Esophagus mucosa (tissue), 1 donor: ENCODE results near the gene ADGRF5. TPM values are rescaled to one million over a fixed set of nuclear protein-coding genes. Genes with fewer than 3 reads are reported as not detected.
"Not testable (repeated sequence)": the region's sequence is repeated elsewhere in the genome, so short reads cannot be mapped to it uniquely, and the experiment has no call there.

Experiments
- ATAC-seq: fragments of 200-7000 bp; cut with Tn5 transposase; one replicate; pipeline ENCODE4 v1.9.1; 2020
- total RNA-seq: library from RNA; stranded (reverse); gene quantifications from one replicate; pipeline ENCODE4 v1.2.4, GENCODE V29; 2023
- donor health status: DM: yes; HTN: yes; CAD: no.

The ADGRF5 gene
- total RNA-seq, 1 donor from 2014 or later = 2.5 TPM

DNA sequence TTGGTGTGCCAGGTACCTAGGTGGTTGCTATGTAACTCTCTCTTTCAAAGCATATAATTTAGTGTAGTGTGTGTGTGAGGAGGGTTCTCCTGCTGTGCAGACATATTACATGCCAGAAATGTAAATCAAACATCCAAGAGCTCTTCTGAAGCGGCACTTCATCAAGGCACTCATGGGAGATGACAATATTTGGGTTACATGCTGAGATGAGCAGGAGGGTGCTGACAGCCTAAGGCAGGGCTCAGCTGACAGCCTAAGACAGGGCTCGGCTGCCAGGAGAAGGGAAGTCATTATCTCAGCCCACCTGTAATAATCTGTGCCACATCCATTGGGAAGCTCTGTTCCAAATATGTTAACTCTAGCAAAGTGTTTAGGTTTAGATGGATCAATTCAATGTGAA lies 39.1 kb downstream of the ADGRF5 start:
- ATAC-seq = no peak

DNA sequence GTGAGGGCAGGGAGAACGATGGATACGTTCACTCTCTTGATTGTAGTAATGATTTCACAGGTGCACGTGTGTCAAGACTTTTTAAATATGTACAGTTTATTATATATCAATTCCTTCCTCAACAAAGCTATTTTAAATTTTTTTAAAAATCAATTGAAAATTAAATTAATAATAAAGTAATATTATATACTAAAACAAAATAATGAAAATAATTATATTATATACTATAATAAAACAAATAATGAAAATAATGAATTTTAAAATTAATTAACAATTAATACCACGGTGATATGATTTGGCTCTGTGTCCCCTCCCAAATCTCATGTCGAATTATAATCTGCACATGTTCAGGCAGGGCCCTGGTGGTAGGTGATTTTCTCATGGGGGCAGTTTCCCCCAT lies 42.7 kb downstream of the ADGRF5 start:
- ATAC-seq = no peak

DNA sequence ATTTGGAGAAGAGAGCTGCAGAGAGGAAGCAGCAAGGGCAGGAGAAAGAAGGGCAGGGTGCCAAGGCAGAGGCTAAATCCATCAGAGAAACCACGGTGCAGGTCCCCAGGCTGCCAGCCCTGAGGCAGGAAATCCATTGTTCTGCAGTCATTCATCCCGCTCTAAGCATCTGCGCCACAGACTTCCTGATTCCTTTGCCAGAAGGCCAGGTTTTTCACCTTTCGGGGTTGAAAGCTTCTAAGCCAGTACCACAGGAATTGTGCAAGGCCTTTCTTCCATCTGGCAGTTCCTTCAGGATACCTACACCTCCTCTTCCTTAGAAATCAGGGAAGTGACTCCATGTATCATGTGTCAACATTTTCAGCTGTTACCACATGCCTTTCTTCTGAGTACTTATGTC lies 45.6 kb downstream of the ADGRF5 start:
- ATAC-seq = peak; percentile 53

DNA sequence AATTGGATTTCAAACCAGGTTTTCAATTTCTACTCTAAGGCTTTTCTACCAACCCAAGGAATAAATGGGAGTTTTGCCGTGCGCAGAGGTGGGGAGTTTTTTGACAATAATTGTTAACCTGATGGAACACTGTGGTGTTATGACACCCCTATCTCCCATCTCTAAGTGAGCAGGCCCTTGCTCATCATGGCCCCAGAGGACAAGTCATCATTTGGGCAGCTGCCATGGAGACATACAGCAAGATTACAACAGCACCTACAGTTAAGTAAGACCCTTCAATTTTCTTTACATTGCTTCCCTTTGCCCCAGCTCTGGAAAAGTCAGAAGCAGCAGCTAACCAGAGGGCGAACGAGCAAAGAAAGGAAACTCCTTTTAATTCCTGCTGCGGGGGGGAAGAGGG lies 54.3 kb downstream of the ADGRF5 start:
- ATAC-seq = no peak

DNA sequence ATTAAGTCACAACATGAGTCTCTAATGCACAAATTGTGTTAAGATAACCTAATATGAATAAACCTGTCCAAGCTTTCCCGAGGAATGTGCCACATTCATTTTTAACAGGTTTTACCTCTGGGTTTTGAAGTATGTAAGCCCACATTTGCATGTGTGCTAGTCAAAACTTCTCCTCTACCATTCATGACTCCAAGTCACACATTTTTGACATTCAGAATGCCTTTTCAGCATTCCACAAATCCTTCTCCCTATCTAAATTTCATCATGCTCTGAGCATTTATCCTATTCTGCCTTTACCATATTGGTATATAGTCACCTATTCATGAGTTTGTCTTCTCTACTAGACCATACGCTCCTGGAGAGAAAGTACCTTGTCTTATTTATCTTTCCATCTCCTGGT lies 56.5 kb downstream of the ADGRF5 start:
- ATAC-seq = no peak

DNA sequence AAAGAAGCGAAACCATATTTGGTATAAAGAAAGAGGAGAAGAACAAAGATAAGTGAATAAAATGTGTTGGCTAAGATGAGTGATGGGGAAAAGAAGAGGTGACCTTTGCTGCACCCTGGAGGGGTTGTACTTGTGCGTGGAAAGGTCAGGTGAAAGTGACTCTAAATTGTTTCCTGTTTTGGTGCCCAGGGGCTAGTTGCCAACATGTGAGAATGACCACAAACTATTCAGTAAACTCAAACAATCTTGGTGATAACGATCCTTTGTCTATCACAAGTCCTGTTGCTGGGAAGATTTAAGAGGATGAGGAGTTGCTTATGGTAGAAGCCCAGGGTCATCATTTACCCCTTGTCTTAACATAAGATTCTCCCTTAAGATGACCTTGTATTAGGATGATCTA lies 57.9 kb downstream of the ADGRF5 start:
- no peak for ATAC-seq

DNA sequence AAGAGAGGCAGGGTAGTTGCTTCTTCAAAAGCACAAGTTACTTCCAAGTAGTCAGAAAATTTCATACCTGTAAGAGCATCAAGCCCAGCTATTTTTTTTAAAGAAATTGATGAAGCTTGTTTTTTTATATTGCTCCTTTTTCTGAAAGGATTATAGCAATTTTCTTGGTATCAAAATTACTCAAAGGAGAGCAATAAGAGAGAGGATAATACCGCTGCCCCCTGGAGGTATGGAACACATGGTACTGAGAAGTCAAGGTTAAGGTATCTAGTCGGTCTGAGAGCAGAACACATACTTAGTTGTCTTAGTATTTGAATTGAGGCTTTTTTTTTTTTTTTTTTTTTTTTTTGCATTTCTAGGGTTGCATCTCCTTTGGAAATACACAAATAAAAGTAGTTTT lies 59.4 kb downstream of the ADGRF5 start:
- ATAC-seq = no peak

DNA sequence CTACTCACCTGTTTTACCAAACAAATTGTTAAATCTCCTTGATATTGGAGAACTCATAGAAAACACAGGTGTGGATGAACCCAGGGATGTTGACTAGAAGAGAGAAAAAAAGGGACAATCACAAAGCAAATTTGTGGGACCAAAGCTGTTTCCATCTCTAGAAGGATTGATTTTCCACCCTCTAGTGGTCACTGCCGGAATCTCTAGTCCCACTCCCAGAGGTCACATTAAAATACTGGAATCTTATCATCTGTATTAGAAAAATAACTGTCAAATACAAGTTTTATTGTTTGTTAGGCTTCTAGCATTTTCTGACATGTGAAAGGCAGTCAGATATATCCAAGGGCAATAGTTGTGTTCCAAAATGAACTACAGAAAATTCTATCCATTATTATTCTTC lies 65.8 kb downstream of the ADGRF5 start:
- ATAC-seq = not testable (repeated sequence)

DNA sequence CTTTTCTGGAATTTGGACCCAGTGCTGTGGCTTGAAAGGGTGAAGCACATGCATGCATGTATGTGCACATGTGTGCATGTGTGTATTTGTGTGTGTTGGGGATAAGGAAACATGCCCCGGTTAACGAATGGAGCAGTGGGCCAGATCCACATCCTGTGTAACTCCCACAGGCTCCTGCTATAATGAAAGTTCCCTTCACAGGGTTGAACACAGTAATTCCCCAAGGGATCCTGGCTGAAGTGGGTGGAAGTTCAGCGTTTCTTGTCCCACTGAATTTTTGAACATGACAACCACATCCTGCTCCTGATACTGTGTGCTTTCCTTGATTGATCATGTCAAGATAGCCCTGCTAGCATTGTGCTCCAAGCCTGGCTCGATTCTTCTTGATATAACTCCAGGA lies 70.2 kb downstream of the ADGRF5 start:
- ATAC-seq = not testable (repeated sequence)

DNA sequence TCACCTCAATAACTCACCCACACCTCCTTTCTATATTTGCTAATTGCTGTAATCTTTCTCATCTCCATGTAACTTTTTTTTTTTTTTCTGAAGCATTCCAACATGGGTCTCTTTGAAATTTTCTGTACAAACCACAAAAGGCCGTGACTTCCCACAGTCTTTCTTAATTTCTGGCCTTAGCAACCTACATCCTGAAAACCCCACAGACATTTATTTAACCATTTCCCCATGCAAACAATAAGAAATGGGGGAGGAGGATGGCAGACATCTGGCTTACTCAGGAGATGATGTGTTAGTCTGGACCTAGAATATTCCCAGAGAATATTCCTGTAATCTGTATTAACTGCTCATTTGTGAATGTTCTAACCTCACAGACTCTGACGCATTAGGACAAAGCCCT lies 70.9 kb downstream of the ADGRF5 start:
- ATAC-seq = no peak

DNA sequence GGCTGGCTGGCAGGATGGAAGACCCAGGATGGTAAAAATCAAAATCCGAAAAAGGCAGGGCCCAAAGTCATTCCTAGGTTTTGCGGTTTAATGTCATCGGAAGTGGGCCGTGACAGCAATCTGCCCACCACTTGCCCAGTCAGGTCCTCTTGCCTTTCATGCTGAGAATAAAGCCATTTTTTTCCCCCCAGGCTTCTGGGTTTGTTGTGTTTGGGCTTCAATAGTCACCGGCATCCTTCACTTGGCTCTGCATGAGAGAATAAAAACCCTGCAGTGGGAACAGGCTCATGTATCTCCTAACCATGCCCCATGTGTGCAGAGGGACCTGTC lies 72.4 kb downstream of the ADGRF5 start:
- peak; percentile 17 for ATAC-seq

DNA sequence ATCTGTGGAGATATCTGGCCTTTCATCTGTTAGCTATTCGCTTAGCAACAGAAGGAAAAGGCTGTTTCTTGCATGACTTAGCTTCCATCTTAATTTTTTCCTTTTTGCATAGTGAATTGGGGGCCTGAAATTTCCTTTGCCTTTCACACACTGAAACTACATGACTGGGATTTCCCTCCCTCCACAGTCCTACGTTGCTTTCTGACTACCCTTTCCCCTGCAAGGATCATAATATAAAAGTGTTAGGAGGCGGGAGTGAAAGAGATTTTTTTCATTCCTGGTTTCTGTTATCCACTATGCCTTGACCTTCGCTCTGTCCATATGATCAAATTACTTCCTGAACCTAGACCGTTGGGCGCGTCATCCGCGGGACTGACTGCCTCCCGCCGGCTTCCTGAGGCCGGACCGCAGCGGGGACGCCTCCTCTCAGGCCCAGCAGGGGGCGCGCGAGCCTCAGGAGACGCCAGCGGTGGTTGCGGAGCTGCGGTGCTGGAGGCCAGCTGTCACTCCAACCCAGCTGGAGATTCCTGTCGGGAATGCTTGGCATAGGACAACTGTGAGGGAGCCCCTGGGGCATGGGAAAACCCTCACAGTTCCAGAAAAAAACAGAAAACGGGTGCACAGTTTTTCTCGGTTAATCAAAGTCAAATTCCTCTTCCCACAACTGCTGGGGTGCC lies 72.9 kb downstream of the ADGRF5 start:
- ATAC-seq = peak; percentile 95

DNA sequence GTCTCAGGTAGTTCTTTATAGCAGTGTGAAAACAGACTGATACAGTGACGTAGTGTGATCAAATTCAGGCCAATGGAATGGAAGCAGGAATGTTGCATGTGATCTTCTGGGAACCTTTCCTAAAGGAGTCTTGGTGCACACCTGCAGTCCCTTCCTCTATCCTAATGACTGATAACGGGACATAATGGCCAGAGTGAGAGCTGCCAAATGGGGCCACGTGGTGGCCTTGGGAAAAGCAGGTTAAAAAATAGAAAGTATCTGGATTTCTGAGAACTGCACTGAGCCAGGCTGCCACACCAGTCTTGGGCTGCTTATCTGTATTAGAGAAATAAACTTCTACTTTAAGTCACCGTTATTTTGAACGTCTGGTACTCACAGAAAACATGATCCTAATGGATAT lies 76.6 kb downstream of the ADGRF5 start:
- ATAC-seq = no peak

DNA sequence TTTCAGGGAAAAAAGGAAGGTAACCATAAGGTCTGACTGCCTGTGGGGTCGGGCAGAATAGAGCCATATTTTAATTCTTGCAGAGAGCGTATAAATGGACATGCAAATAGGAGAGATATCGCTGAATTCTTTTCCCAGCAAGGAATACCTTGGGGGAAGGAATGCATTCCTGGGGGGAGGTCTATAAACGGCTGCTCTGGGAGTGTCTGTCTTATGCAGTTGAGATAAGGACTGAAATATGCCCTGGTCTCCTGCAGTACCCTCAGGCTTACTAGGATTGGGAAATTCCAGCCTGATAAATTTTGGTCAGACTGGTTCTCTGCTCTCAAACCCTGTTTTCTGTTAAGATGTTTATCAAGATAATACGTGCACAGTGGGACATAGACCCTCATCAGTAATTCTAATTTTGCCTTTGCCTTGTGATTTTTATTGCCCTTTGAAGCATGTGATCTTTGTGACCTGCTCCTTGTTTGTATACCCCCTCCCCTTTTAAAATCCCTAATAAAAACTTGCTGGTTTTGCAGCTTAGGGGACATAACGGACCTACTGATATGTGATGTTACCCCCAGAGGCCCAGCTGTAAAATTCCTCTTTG lies 79.4 kb downstream of the ADGRF5 start:
- ATAC-seq = not testable (repeated sequence)

DNA sequence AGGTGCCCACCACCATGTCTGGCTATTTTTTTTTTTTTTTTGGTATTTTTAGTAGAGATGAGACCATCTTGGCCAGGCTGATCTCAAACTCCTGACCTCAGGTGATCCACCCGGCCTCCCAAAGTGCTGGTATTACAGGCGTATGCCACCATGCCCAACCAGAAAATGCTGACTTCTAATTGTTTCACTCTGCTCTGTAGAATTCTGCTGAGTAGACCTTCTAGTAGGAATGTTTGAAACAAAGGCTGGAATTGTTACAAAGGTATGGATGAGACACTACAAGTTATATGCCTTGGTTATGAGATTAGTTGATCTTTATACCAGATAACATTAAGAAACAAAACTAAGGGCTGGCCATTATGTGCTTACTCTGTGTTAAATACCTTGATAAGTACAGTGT lies 83.7 kb downstream of the ADGRF5 start:
- no peak for ATAC-seq

DNA sequence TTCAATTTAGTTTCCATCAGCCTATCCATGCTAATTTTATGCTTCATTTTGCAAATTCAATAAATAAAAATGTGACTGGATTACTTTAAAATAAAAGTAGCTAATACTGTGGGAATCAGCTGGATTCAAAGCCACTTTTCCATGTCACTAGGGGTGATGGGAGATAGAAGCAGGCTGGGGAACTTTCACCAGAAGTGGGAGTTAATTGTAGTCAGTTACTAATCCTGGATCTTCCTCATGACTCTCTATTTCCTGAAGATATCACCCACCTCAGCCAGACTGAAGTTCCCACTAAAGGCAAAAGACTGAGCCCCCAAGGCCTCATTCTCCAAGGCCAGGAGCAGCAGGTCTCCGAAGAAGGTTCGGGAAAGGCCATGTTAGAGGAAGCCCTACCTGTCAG lies 86.7 kb downstream of the ADGRF5 start:
- ATAC-seq = not testable (repeated sequence)

DNA sequence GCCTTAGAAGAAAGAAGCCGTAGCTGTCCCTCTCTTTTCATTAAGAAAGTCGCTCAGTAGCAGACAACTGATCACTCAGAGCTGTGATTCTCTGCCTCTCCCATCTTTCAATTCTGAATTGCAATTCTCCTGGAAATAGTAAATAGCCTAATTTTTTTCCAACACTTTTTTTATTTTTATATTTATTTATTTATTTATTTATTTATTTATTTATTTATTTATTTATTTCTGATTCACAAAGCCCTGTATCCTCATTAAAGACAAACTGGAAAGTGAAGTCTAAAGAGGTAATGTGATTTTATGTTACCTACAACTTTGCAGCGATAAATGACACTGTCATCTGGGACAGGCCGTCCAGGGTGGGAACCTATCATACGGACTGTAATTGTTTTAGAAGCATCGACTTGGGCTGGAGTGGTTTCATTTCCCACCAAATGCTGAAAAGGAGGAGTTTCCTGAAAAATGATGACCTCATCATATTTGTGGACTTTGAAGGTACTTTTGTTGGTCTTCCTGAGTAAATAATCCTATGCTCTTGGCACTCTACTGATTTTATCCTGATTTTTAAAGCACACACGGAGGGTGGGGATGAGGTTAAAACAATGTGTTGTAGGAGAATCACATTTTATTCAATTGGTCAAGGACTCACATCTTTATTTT lies 87.4 kb downstream of the ADGRF5 start:
- ATAC-seq = not testable (repeated sequence)

DNA sequence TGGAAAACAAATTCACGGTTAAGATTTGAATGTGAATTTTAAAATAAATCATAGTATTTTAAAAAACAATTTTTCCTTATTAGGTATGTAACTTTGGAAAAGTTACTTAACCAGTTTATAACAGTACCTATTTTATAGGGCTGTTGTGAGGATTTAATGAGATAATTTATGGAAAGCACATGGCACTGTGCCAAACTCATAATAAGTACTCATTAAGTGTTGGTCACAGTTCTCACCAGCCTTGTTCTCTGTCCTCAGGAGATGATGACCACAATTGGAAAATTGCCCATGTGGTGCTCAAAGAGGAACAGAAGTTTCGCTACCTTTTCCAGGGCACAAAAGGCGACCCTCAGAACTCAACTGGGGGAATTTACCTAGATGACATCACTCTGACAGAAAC lies 88.9 kb downstream of the ADGRF5 start:
- no peak for ATAC-seq

DNA sequence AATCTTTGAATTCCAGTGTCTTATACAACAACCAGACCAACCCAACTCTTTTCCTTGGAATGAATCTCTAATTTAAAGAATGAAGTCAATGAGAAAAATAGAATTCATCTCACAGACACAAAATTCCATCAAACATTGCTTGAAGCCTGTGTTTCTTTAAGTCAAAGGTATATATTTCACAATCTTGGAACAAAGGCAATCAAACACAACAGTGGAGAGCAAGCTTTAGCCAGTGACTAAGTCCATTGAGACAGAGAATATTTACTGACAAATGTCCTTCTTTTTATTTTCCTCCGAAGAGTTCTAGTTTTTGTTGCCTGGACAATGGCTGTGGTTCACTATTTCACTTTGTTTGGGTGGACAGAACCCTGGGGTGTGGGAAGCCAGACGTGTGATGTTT lies 92.8 kb downstream of the ADGRF5 start:
- no peak for ATAC-seq

DNA sequence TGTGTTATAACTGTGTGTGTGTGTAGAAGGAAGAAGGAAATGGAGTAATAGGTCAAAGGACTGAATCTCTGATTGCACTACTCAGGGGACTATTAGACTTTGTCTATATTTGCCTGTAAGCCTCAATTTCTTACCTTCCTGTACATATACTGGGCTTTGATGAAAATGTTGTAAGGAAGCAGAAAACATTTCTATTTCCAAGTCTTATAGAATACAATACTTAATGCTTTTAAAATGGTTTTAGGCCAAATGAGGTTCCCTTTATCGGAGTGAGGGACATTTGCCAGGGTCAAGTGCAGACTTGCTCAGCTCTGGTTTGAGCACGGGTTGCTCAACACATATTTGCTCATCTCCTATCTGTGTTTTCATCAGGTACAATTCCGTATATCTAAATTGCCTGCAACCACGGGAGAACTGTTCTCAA lies 100.3 kb downstream of the ADGRF5 start:
- ATAC-seq = peak; percentile 63

DNA sequence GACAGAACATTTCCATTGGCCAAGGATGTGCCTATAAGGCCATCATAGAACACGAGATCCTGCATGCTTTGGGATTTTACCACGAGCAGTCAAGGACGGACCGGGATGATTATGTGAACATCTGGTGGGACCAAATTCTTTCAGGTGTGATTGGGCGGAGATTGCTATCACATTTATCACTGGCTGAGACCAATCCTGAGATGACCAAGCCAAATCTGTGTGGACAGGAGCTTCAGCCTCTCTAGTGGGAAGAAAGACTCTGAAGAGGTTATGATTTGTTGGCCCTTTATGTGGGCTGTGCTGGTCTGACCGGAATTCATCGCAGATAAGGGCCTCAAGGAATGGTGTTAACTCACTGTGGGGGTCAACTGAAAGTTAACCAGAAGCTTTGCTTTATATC lies 102.2 kb downstream of the ADGRF5 start:
- no peak for ATAC-seq

DNA sequence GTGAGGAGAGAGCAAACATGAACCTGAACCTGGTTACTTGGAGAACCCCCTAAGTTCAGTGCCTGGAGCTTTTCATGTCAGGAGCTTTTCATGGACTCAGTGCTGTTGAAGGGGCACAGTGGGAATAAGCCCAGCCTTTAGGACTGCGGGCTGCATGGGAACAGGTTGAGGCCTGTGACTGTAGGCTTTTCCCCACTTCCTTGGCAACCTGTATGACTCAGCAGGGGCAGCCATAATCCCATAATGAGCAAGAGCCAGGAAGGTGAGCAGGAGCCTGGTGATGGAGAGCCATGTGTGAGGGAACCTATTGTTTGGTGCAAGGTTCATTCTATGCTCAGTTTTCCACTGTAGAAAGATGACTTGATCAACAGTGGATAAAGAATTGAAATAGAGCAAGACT lies 105.1 kb downstream of the ADGRF5 start:
- peak; percentile 95 for ATAC-seq

DNA sequence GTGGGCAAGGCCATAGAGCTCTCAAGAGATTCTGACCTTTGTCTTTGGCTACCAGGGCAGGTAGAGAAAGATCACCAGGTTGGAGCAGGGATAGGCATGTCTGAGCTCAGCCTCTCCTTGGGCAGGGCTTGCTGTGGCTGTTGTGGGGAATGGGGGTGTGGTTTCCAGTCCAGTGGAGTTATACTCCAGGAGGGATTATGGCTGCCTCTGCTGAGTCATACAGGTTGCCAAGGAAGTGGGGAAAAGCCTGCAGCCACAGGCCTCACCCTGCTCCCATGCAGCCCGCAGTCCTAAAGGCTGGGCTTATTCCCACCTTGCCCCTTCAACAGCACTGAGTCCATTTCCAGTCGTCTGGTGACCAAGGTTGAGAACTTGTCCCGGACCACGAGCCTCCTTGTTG lies 106.6 kb downstream of the ADGRF5 start:
- peak; percentile 92 for ATAC-seq

DNA sequence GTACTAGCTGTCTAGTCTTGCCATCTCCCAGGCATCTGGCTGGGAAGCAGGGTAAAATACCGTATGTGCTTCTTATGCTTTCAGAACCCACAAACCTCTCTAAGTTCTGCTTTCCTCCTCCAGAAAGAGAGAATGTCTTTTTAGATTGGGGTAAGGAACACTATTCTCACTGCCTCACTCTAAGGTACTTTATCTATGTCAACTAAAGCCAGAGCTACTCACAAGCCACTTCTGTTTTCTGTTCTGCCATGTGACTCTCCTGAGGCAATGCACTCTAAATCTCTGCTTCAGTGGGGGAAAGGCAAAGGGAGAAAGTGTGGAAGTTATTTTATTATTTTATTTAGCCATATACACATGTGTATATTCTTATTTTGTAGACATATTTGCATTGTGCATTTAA lies 112.9 kb downstream of the ADGRF5 start:
- ATAC-seq = no peak
